GM12874 (cell line): ENCODE data around the gene SCP2.

ENCODE experiments used
- TF ChIP-seq, protein P1 (sequence below): IDR thresholded peaks from 2 replicates; pipeline ENCODE4 v1.5.1; 2011; ENCODE audit warnings: low read depth, mild to moderate bottlenecking, control low read depth, low read length, moderate library complexity; ENCODE audit not compliant: insufficient read depth

SCP2 gene

DNA sequence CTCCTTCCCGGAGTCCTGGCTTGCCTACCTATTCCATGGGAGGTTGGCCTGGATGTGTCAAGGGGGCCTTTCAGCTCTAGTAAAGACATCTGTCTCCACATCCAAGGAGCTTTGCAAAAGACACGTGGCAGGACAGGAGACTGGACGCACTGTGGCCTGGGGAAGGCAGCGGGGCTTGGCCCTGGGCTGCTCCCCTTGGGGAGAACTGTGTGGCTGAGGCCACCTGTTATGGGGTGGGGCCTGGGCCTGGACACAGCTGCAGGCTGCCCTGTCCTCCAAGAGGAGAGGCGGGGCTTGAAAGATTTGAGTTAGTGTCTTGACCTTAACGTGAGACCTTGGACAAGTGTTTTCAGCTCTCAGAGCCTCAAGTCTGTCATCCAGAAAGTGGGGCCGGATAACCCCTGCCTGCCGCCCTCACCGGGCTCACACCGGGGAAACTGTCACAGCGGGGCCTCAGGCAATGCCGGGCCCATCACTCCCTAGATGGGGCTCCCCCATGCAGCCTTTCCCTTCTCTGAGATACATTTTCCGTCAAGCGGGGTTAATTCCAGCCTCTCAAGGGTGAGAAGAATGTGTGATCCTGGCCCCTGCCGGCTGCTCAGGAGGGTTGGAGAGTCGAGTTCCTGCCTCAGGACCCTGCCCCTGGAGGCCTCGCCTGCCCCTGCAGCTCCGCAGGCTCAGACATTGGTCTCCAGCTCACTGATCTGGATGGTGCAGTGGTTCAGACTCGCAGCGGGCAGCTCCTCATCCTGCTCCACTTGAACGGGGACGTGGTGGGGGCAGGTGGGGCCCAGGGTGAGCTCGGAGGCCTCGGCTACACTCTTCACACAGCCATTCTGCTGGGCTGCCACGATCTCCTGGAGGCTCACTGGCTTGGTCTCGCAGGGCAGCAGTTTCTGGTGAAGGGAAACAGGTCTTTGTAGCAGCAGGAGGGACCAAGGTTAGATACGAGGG lies 160.5 kb downstream of the SCP2 start:
- TF ChIP-seq, protein P1, sequence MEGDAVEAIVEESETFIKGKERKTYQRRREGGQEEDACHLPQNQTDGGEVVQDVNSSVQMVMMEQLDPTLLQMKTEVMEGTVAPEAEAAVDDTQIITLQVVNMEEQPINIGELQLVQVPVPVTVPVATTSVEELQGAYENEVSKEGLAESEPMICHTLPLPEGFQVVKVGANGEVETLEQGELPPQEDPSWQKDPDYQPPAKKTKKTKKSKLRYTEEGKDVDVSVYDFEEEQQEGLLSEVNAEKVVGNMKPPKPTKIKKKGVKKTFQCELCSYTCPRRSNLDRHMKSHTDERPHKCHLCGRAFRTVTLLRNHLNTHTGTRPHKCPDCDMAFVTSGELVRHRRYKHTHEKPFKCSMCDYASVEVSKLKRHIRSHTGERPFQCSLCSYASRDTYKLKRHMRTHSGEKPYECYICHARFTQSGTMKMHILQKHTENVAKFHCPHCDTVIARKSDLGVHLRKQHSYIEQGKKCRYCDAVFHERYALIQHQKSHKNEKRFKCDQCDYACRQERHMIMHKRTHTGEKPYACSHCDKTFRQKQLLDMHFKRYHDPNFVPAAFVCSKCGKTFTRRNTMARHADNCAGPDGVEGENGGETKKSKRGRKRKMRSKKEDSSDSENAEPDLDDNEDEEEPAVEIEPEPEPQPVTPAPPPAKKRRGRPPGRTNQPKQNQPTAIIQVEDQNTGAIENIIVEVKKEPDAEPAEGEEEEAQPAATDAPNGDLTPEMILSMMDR, result no peak

DNA sequence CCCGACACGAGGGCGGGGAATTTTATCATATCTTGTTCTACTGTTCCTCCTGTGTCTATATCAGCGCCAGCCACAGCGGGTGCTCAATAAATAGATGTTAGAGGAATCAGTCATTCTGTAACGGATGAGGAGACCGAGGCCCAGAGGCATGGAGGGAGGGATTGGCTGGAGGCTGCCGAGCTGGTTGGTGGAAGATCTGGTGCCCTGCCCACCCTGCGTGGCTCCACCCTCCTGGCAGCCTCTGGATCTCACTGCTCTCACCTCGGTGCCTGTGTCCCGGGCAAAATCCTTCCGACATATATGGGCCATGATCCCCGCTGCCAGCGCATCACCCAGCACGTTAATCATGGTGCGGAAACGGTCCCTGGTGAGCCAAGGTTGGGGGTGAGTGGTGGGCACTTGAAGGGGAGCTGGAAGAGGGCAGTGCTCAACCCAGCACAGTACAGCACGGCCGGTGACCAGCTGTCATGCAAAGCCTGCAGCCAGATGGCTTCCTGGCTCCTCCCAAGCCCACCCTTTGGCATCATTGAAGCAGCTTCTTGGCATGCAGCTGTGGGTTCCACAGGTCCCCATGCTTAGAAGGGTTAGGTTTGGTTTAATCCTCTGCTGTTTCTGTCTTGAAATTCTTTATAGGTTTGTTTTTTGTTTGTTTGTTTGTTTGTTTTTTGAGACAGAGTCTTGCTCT lies 161.7 kb downstream of the SCP2 start:
- TF ChIP-seq, protein P1, result no peak

DNA sequence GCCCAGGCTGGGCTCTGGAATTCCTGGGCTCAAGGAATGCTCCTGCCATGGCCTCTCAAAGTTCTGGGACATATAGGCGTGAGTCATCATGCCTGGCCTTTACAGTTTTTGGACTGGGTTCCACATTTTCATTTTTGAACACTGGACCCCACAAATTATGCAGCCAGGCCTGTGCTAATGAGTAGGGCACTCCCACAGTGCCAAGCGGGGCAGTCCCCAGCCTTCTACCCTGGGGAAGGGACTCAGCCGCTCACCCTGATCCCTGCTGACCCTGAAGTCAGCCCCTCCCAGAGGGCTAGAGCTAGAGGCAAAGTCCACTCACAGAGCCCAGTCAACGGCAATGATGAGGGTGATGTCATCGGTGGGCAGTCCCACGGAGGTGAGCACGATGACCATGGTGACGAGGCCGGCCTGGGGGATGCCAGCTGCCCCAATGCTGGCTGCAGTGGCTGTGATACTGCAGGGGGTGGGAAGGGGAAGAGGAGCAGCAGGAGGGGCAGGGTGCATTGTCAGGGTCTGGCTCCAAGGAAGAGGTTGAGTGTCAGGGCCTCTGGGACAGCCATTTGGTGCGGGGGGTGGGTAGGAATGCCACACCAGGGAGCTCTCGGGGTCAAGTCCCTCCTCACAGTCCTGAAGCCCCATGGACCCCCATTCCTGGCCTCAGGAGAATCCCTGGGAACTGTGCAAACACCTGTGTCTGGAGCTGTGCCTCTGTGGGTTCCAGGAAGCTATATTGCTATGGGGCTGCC lies 162.6 kb downstream of the SCP2 start:
- TF ChIP-seq, protein P1, result no peak

DNA sequence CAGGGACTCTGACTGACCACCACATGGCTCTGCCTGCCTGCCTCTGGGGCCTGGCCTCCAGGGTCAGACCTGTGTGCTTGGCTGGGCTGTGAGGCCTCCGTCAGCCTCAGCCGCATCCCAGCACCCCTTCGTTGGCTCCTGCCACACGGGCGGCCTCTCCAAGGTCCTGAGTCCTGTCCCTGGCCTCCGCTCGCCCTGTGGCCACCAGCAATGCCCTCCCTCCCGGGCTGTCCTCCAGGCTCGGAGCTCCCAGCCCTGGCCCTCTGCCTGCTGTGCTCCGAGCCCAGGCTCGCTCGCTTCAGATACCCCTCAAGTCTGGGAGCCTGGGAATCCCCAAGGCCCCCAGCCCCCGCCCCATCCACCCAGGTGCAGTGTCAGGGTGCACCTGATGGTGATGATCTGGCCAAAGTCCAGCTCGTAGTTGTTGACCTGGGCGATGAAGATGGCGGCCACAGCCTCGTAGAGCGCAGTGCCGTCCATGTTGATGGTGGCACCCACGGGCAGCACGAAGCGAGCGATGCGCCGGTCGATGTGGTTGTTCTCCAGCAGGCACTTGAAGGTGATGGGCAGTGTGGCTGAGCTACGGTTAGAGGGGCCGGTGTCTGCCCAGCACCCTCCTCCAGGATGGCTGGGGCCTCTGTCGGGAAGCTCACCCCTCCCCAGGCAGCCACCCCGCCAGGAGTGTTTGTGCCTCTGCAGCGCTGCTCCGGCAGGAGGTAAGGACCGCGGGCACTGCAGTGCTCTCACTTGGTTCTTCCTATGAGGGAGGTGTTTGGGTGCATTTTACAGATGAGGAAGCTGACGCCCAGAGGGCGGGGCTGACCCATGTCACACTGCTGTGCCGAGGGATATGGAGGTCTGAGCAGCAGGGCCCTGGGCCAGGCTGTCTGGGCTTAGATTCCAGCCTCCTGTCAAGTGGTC lies 163.4 kb downstream of the SCP2 start:
- TF ChIP-seq, protein P1, result no peak

DNA sequence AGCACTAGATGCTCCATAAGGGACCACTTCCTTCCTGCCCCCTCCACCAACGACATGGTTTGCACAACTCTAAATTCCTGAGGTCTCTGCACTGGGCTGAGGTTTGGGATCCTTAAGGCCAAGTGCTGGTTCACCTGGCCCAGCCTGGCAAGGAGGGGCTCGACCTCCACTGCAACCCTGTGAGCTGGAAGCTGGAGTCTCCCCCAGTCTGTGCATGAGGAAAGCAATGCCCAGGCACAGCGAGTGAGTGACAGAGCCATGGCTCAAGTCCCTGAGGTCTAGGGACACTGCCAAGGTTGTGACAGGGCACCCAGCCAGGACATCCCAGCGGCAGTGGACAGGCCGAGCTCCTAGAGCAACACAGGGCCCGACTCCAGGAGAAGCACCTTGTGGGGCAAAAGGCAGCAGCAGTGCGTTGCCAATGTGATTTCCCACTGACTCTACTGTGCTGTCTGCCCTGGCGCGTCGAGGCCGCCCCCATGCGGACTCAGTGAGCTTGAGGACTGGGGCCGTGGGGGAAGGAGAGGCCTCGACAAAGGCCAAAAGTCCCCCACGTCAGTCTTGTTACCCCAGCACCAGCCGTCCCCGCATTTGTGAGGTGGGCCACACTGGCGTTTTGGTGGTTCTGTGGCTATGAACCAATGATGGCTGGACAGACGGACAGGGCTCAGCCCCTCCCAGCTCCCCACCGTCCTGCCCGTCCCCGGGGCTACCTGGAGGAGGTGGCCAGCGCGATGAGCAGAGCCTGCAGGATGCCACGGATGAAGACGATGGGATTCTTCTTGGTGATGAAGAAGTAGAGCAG lies 165.0 kb downstream of the SCP2 start:
- TF ChIP-seq, protein P1, result no peak

DNA sequence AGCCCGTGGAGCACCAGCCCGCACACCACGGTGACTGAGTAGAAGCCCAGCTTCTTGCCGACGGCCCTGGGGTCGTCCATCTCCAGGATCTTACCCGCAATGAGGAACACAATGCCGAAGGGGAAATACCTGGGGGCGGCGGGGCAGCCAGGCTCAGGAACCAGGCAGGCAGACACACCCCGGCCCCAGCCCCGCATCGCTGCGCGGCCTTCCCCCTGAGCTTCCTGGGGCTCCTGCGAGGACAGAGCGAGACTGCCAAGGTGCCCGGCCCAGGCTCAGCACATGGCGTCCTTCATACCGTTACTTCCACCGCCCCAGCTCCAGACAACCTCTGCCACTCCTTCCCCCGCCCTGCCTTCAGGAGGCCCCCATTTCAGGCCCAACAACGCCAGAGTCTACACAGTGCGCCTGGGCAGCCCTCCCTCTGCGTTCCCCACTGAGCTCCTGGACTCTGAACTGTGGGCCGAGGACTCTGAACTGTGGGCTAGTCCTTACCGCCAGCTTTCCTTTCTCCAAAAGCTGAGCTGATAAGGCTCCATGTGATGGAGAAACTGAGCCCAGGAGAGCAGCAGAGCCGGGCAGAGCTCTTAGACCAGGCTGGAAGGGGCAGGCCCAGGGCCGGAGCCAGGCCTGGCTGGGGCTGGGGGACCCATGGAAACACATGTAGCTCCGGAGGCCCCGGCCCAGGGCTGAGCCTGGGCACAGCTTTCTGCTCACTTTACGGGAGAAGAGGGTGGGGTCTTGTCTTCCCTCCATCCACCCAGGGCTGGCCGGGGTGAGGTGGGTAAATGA lies 165.8 kb downstream of the SCP2 start:
- TF ChIP-seq, protein P1, result no peak
